Panc1 (cell line): ENCODE data around the gene CYP4F2. TPM values are rescaled to one million over a fixed set of nuclear protein-coding genes. Genes with fewer than 3 reads are reported as not detected.
"Not testable (repeated sequence)": the region's sequence is repeated elsewhere in the genome, so short reads cannot be mapped to it uniquely, and the experiment has no call there.

ENCODE experiments used
- ATAC-seq: fragments of 200-7000 bp; cut with Tn5 transposase; 2 replicates; pipeline ENCODE4 v1.9.1; 2020; ENCODE audit warnings: mild to moderate bottlenecking, moderate library complexity
- BruUV-seq: library from RNA; stranded (reverse); fragments of 400-500 nt; replicated peaks from 2 replicates; lab custom pipeline; 2021; lab: Mats Ljungman, UMichigan
- CTCF ChIA-PET: fragments of 300-600 bp; sonication (Branson Sonifier 250); formaldehyde crosslinking; loops from one replicate; lab custom pipeline; 2022; ENCODE audit warnings: antibody characterized with exemption; lab: Charles Lee
- POLR2A ChIA-PET: fragments of 300-600 bp; sonication (Branson Sonifier 250); formaldehyde crosslinking; loops from one replicate; lab custom pipeline; 2022; ENCODE audit warnings: antibody characterized with exemption; lab: Charles Lee
- DNase-seq: peaks from one replicate; pipeline ENCODE4 v3.0.0-alpha.2; 2010; ENCODE audit warnings: low read depth, low spot score
- H3K27ac ChIP-seq: 2 replicates; pipeline ENCODE4 v1.5.1; 2011; ENCODE audit warnings: mild to moderate bottlenecking, low read length, inconsistent platforms
- H3K27me3 ChIP-seq: fragments of 200-500 bp; sonication (Bioruptor generic); 2 replicates; pipeline ENCODE4 v1.6.0; 2014; ENCODE audit warnings: low read length, inconsistent platforms; ENCODE audit not compliant: control insufficient read depth, insufficient read depth
- H3K36me3 ChIP-seq: fragments of 200-500 bp; sonication (Bioruptor generic); 2 replicates; pipeline ENCODE4 v1.5.1; 2014; ENCODE audit warnings: inconsistent platforms, mild to moderate bottlenecking, low read length, moderate library complexity; ENCODE audit not compliant: control insufficient read depth, insufficient read depth
- H3K4me1 ChIP-seq: 2 replicates; pipeline ENCODE4 v1.5.1; 2011; ENCODE audit warnings: inconsistent platforms, mild to moderate bottlenecking, low read length, moderate library complexity; ENCODE audit not compliant: control insufficient read depth, insufficient read depth
- H3K4me3 ChIP-seq, 2 experiments: 2 replicates each; pipeline ENCODE4 v1.5.1; 2011 to 2012; ENCODE audit warnings: low read depth in 2 of 2, low read length in 2 of 2, mild to moderate bottlenecking in 2 of 2, inconsistent platforms in 1 of 2, moderate library complexity in 1 of 2
- H3K9me3 ChIP-seq: fragments of 200-500 bp; sonication (Bioruptor generic); 2 replicates; pipeline ENCODE4 v1.5.1; 2014; ENCODE audit warnings: low read depth, mild to moderate bottlenecking, inconsistent platforms, low read length, moderate library complexity; ENCODE audit not compliant: control insufficient read depth, insufficient read depth
- POLR2AphosphoS5 ChIP-seq: IDR thresholded peaks from 2 replicates; pipeline ENCODE4 v1.6.1; 2012; ENCODE audit warnings: mild to moderate bottlenecking, low read depth, low read length, moderate library complexity
- SIN3A ChIP-seq: IDR thresholded peaks from 2 replicates; pipeline ENCODE4 v1.6.1; 2012; ENCODE audit warnings: low read depth, mild to moderate bottlenecking, low read length, moderate library complexity, borderline replicate concordance; ENCODE audit not compliant: insufficient read depth
- TCF7L2 ChIP-seq: IDR thresholded peaks from 2 replicates; pipeline ENCODE4 v1.6.1; 2011; ENCODE audit warnings: mild to moderate bottlenecking, low read depth, low read length, inconsistent platforms
- in situ Hi-C: cut with HindIII; loops from 2 replicates; pipeline ENCODE4 v1.10.0; 2016; ENCODE audit warnings: low sequenced_read_pairs, low pct_unique_long_range_greater_than_20kb
- intact Hi-C: fragments of 100-400 bp; cut with micrococcal nuclease; formaldehyde crosslinking; loops from one replicate; pipeline ENCODE4 v1.10.0; 2022; ENCODE audit not compliant: unreplicated experiment
- total RNA-seq: library from RNA; stranded (reverse); gene quantifications from one replicate; pipeline ENCODE4 v1.2.1, GENCODE V29; 2021; ENCODE audit not compliant: unreplicated experiment
- TF ChIP-seq, protein P1 (sequence below): fragments of 450-650 bp; IDR thresholded peaks from 2 replicates; pipeline ENCODE4 v1.5.1; 2017; ENCODE audit warnings: mild to moderate bottlenecking
- TF ChIP-seq, protein P2 (sequence below), 2 experiments: IDR thresholded peaks; 2 replicates each; pipeline ENCODE4 v1.6.1; 2011 to 2012; ENCODE audit warnings: low read depth in 2 of 2, control low read depth in 1 of 2, low read length in 1 of 2, mild to moderate bottlenecking in 1 of 2, moderate library complexity in 1 of 2; ENCODE audit not compliant: insufficient read depth in 1 of 2

CYP4F2 gene
- total RNA-seq, 1 experiment from 2014 or later, result 0.21 TPM

DNA sequence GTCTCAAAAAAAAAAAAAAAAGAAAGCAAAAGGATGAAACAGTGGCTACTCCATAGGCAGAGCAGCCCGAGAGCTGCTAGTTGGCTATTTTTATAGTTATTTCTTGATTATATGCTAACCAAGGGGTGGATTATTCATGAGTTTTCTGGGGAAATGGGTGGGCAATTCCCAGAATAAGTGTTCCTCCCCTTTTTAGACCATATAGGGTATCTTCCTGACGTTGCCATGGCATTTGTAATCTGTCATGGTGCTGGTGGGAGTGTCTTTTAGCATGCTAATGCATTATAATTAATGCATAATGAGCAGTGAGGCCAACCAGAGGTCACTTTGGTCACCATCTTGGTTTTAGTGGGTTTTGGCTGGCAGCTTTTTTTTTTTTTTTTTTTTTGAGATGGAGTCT, 57.0 kb downstream of the CYP4F2 start:
- ATAC-seq (no peak), DNase-seq (no peak)
- Histone ChIP-seq H3K36me3 (no peaks in the 10 kb centered on the region), H3K27me3 (peaks cover 2% of the 10 kb centered on the region; the same call in 1 of the 2 replicates), H3K4me1 (no peaks in the 10 kb centered on the region), H3K9me3 (no peaks in the 10 kb centered on the region), H3K4me3 (no peak overlapping the region), H3K27ac (no peak overlapping the region)
- POLR2A ChIA-PET, result no interaction called here
- CTCF ChIA-PET, result no interaction called here
- in situ Hi-C loops, result no loop called here
- intact Hi-C loops, result no loop called here
- TF ChIP-seq TCF7L2, result no peak
- TF ChIP-seq POLR2AphosphoS5, result no peak
- TF ChIP-seq, protein P1, sequence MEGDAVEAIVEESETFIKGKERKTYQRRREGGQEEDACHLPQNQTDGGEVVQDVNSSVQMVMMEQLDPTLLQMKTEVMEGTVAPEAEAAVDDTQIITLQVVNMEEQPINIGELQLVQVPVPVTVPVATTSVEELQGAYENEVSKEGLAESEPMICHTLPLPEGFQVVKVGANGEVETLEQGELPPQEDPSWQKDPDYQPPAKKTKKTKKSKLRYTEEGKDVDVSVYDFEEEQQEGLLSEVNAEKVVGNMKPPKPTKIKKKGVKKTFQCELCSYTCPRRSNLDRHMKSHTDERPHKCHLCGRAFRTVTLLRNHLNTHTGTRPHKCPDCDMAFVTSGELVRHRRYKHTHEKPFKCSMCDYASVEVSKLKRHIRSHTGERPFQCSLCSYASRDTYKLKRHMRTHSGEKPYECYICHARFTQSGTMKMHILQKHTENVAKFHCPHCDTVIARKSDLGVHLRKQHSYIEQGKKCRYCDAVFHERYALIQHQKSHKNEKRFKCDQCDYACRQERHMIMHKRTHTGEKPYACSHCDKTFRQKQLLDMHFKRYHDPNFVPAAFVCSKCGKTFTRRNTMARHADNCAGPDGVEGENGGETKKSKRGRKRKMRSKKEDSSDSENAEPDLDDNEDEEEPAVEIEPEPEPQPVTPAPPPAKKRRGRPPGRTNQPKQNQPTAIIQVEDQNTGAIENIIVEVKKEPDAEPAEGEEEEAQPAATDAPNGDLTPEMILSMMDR, result no peak
- no peak for TF ChIP-seq SIN3A
- TF ChIP-seq, protein P2, sequence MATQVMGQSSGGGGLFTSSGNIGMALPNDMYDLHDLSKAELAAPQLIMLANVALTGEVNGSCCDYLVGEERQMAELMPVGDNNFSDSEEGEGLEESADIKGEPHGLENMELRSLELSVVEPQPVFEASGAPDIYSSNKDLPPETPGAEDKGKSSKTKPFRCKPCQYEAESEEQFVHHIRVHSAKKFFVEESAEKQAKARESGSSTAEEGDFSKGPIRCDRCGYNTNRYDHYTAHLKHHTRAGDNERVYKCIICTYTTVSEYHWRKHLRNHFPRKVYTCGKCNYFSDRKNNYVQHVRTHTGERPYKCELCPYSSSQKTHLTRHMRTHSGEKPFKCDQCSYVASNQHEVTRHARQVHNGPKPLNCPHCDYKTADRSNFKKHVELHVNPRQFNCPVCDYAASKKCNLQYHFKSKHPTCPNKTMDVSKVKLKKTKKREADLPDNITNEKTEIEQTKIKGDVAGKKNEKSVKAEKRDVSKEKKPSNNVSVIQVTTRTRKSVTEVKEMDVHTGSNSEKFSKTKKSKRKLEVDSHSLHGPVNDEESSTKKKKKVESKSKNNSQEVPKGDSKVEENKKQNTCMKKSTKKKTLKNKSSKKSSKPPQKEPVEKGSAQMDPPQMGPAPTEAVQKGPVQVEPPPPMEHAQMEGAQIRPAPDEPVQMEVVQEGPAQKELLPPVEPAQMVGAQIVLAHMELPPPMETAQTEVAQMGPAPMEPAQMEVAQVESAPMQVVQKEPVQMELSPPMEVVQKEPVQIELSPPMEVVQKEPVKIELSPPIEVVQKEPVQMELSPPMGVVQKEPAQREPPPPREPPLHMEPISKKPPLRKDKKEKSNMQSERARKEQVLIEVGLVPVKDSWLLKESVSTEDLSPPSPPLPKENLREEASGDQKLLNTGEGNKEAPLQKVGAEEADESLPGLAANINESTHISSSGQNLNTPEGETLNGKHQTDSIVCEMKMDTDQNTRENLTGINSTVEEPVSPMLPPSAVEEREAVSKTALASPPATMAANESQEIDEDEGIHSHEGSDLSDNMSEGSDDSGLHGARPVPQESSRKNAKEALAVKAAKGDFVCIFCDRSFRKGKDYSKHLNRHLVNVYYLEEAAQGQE (IDR thresholded peaks at IDR 0.05; ENCODE audit: insufficient read depth in 1 of 2, low read depth in 2 of 2, low read length in 1 of 2), result no peak
- BruUV-seq, result no TSS peak

GRCh38 chr19:15839888-15840287, 58.0 kb downstream of the CYP4F2 start:
- BruUV-seq, POLR2A ChIA-PET, intact Hi-C loops, in situ Hi-C loops, H3K27ac ChIP-seq, H3K4me3 ChIP-seq, CTCF ChIA-PET, H3K36me3 ChIP-seq, DNase-seq, ATAC-seq, H3K4me1 ChIP-seq, H3K27me3 ChIP-seq, H3K9me3 ChIP-seq: not testable (repeated sequence)

- CTCF ChIA-PET, result no interaction called here
- Histone ChIP-seq H3K4me1 (no peaks in the 10 kb centered on the region), H3K27me3 (no peaks in the 10 kb centered on the region), H3K27ac (no peak overlapping the region), H3K4me3 (no peak overlapping the region), H3K9me3 (no peaks in the 10 kb centered on the region), H3K36me3 (no peaks in the 10 kb centered on the region)
- intact Hi-C loops, result no loop called here
- in situ Hi-C loops, result no loop called here
- DNase-seq, result no peak
- TF ChIP-seq, protein P1, result no peak
- no peak for TF ChIP-seq POLR2AphosphoS5
- no peak for TF ChIP-seq SIN3A
- no peak for TF ChIP-seq TCF7L2
- TF ChIP-seq, protein P2 (IDR thresholded peaks at IDR 0.05; ENCODE audit: insufficient read depth in 1 of 2, low read depth in 2 of 2, low read length in 1 of 2), result no peak
- POLR2A ChIA-PET, result no interaction called here
- ATAC-seq, result no peak
- no TSS peak for BruUV-seq
Observed at GRCh38 chr19:15838351-15838750, 59.5 kb downstream of the CYP4F2 start.
